Right atrium auricular region (tissue), 2 donors: ENCODE measurements around the gene GUCD1. TPM values are rescaled to one million over a fixed set of nuclear protein-coding genes. Genes with fewer than 3 reads are reported as not detected.

Source experiments
- DNase-seq: peaks from one replicate; pipeline ENCODE4 v3.0.0-alpha.2; 2019; ENCODE audit warnings: low spot score
- H3K27ac ChIP-seq, 2 donors: fragments of 200-600 bp; sonication (generic); 1 replicate in 1 of 2; 2 replicates in 1 of 2; pipeline ENCODE4 v1.5.1; 2016 to 2019
- H3K27me3 ChIP-seq, 2 donors: fragments of 200-600 bp; sonication (generic); one replicate each; pipeline versions ENCODE4 v1.5.1 to v1.6.0; 2017 to 2019
- H3K36me3 ChIP-seq: fragments of 200-600 bp; sonication (generic); one replicate; pipeline ENCODE4 v1.5.1; 2016
- H3K4me1 ChIP-seq, 2 donors: fragments of 200-600 bp; sonication (generic); one replicate each; pipeline versions ENCODE4 v1.5.1 to v1.6.0; 2017 to 2019
- H3K4me3 ChIP-seq, 2 donors: fragments of 200-600 bp; sonication (generic); 1 replicate in 1 of 2; 2 replicates in 1 of 2; pipeline ENCODE4 v1.5.1; 2017 to 2019; ENCODE audit warnings: mild to moderate bottlenecking in 1 of 2, moderate library complexity in 1 of 2
- H3K9me3 ChIP-seq, 2 donors: fragments of 200-600 bp; sonication (generic); one replicate each; pipeline ENCODE4 v1.5.1; 2019
- CTCF ChIP-seq, 2 donors: fragments of 200-600 bp; sonication (generic); IDR thresholded peaks; one replicate each; pipeline ENCODE4 v1.5.1; 2019; ENCODE audit warnings: antibody characterized with exemption in 2 of 2
- total RNA-seq, 2 donors: library from RNA; depleted of rRNA; stranded (reverse); fragments of >200 nt; gene quantifications; one replicate each; pipeline ENCODE4 v1.1.0, GENCODE V29; 2016

The GUCD1 gene
- total RNA-seq, 2 donors from 2014 or later = 132 to 147 TPM

- H3K27me3 ChIP-seq = no peaks in the 10 kb centered on the region
- peaks cover 44% of the 10 kb centered on the region for H3K36me3 ChIP-seq
- no peak overlapping the region for H3K4me3 ChIP-seq
- peak overlapping the region in 1 of 2 donors; percentile 19 for H3K27ac ChIP-seq
- no peak for TF ChIP-seq CTCF (IDR thresholded peaks at IDR 0.05)
- no peak for DNase-seq
- H3K4me1 ChIP-seq = peaks cover 0 to 36% of the 10 kb centered on the region in 2 donors
- H3K9me3 ChIP-seq = no peaks in the 10 kb centered on the region
These were observed 12.7 kb upstream of the GUCD1 start for GRCh38 chr22:24567668-24568067.

- Histone ChIP-seq H3K4me3 (no peak overlapping the region), H3K27me3 (no peaks in the 10 kb centered on the region), H3K4me1 (peaks cover 0 to 43% of the 10 kb centered on the region in 2 donors), H3K36me3 (peaks cover 37% of the 10 kb centered on the region), H3K9me3 (no peaks in the 10 kb centered on the region), H3K27ac (peak overlapping the region; percentile 14 to 19)
- no peak for DNase-seq
- TF ChIP-seq CTCF (IDR thresholded peaks at IDR 0.05) = no peak
These were observed 12.1 kb upstream of the GUCD1 start for GRCh38 chr22:24566899-24567511.

- no peak for DNase-seq
- Histone ChIP-seq H3K36me3 (peaks cover 34% of the 10 kb centered on the region), H3K4me1 (peaks cover 0 to 46% of the 10 kb centered on the region in 2 donors), H3K27ac (peak overlapping the region; percentile 49 to 82), H3K9me3 (no peaks in the 10 kb centered on the region), H3K27me3 (no peaks in the 10 kb centered on the region), H3K4me3 (no peak overlapping the region)
- TF ChIP-seq CTCF (IDR thresholded peaks at IDR 0.05) = no peak
These were observed 10.1 kb upstream of the GUCD1 start for GRCh38 chr22:24565077-24565476.

GRCh38 chr22:24564376-24565058 lies 9.6 kb upstream of the GUCD1 start:
- DNase-seq = no peak
- Histone ChIP-seq H3K4me3 (no peak overlapping the region), H3K4me1 (peaks cover 0 to 48% of the 10 kb centered on the region in 2 donors), H3K9me3 (no peaks in the 10 kb centered on the region), H3K27me3 (no peaks in the 10 kb centered on the region), H3K36me3 (peaks cover 30% of the 10 kb centered on the region), H3K27ac (peak overlapping the region; percentile 65 to 82)
- no peak for TF ChIP-seq CTCF (IDR thresholded peaks at IDR 0.05)

- TF ChIP-seq CTCF (IDR thresholded peaks at IDR 0.05) = no peak
- Histone ChIP-seq H3K36me3 (peaks cover 30% of the 10 kb centered on the region), H3K4me3 (no peak overlapping the region), H3K27ac (peak overlapping the region; percentile 65 to 82), H3K27me3 (no peaks in the 10 kb centered on the region), H3K4me1 (peaks cover 0 to 56% of the 10 kb centered on the region in 2 donors), H3K9me3 (no peaks in the 10 kb centered on the region)
- DNase-seq = no peak
These were observed 8.3 kb upstream of the GUCD1 start for GRCh38 chr22:24563246-24563645.
